GM18861 (cell line): ENCODE data around the gene ZNF578.
"Not testable (repeated sequence)": the region's sequence is repeated elsewhere in the genome, so short reads cannot be mapped to it uniquely, and the experiment has no call there.

ENCODE experiments used
- ATAC-seq: cut with Tn5 transposase; IDR thresholded peaks from one replicate; pipeline ENCODE4 v1.9.1; 2021; ENCODE audit not compliant: unreplicated experiment

Gene ZNF578

DNA sequence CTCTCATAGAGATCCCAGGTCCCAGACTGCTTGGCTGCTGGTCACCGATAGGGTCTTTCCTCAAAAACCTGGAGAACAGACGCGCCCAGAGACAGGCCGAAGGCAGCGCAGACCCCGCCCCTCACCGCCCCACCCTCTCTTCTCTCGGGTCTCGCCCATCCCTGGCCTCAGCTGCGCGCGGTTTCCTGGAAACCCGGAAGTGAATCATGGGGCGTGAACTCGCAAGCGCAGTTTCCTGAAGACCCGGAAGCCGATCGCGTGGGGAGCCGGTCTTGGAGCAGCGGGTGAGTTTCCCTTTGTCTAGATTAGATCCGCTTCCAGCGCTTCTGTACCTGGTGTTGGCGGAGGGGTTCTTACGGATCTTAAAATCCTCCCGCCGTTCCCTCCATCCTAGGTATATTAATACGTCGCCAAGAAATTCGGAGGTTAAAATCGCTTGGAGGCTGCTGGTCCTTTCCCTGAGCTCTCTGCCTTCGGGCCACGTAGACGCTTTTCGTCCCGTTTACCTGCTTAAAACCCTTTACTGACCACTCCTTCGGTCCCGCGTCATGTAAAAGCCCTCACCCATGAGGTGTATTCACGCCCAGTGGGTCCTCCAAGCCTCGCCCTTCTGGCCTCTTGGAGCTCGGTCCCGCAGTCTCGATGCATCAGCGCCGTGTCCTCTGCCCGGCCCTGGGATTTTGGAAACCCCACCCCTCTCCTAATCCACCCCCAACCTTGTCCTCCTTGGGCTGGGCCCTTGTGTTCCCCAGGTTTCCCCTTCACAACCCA is at the start of gene ZNF578:
Gene ZNF578 (plus strand): TSS at position 230 of the 771 bp plus-strand sequence. CDS start 48,293 bp downstream, outside the sequence.
- ATAC-seq: no peak

DNA sequence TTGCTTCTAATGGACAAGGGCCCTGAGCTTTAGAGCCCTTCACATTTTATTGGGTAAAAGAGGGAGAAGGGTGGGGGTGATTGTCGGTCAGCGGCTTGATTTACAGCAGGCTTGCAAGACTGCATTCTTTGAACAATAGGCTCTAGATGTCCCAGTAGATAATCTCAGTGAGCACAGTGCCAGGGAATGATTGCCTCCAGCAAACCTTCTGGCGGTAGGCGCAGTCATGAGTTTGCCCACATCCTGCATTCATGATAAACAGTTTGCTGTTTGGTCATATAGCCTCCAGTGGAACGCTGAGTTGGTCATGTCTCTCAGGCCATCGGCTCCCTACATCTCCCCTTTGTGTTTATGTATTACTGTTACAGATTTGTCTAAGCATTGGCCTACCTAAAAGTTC is 43.1 kb upstream of the ZNF578 start:
- no peak for ATAC-seq

DNA sequence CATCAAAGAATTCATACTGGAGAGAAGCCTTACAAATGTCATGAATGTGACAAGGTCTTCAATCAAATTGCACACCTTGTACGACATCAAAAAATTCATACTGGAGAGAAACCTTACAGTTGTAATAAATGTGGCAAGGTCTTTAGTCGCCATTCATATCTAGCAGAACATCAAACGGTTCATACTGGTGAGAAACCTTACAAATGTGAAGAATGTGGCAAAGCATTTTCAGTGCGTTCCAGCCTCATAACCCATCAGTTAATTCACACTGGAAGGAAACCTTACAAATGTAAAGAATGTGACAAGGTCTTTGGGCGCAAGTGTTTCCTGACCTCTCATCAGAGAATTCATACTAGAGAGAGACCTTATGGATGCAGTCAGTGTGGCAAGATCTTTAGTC is 37.6 kb upstream of the ZNF578 start:
- ATAC-seq: no peak

DNA sequence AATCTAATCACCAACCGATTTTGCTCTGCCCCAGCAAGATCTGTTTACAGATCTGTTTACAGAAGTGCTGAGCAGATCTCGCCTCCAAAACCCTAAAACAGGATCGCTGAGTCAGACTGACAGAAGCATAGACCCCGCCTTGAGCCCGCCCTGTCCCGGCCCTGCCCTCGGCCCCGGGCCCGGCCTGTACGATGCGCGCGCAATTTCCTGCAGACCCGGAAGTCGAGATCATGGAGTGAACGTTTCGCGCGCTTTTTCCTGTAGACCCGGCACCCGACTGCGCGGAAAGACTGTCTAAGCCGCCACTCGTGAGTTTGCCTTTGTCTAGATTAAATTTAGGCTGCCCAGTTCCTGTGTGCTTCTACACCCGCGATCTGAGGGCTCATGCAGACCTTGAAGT is 24.4 kb upstream of the ZNF578 start, which contains the start of gene ZNF534:
Gene ZNF534 (plus strand): TSS at position 212 of the 400 bp plus-strand sequence. CDS start 2,327 bp downstream, outside the sequence.
- no peak for ATAC-seq

DNA sequence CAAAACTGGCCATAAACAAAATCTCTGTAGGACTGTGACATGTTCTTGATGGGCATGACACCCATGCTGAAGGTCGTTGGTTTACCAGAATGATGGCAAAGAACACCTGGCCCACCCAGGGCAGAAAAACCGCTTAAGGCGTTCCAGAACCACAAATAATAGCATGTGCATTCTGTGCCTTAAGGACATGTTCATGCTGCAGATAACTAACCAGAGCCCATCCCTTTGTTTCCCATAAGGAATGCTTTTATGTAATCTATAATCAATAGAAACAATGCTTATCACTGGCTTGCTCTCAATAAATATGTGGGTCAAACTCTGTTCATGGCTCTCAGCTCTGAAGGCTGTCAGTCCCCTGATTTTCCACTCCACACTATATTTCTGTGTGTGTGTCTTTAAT is 11.2 kb upstream of the ZNF578 start:
- ATAC-seq: no peak

DNA sequence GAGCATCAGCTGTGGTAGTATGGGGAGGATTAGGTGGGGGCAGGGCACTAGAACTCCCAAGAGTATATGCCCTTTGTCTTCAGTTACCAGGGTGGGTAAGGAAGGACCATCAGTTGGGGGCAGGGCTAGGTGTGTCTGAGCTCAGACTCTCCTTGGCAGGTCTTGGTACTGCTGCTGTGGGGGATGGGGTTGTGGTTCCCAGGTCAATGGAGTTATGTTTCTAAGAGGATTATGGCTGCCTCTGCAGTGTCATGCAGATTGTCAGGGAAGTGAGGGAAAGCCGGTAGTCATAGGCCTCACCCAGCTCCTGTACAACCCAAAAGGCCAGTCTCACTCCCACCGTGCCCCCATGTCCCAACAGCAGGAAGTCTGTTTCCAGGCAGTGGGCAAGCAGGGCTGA is 8.8 kb upstream of the ZNF578 start:
- ATAC-seq: no peak

DNA sequence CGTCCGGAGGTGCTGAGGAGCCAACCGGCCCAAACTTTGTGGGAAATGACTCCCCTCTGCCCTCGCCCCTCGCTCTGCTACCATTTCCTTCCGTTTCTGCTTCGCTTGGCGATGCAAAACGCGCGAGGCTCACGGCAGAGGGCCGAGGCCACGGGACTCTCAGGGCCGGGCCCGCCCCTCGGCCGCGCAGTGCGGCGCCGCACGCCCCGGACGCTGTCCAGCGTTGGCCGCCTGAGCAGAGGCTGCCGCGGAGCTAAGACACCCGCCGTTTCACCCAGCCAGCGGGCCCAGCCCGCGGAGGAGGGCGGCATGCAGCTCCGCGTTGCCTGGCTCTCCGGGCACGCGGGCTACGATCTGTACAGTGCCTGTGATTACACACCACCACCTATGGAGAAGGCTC is 2.1 kb upstream of the ZNF578 start:
- ATAC-seq: no peak

DNA sequence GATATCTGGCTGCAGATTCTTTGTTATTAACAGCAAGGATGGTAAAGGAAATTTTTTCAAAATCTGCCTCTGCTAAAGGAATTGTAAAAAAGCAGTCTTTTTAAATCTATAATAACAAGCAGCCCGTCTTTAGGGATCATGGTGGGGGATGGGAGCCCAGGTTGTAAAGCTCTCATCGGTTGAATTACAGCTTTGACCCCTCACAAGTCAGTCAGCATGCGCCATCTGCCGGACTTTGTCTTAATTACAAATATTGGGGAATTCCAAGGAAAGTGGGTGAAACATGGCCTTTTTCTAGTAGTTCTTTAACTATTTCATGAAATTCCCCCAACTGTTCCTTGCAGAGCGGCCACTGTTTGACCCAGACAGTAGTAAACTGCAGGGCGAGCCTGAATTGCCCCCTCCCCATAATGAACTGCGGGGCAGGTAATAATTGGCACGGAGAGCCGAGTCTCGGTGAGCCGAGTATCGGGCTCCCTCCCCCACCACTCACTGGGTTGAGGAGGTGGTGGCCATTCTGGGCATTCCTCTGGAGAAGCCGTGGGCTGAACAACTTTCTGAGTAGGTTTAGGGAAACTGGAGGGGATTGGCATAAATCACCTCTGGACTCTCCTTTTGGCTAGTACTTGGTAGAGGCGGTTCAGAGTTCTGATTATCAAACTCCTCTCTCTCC is 11.6 kb downstream of the ZNF578 start:
- no peak for ATAC-seq

DNA sequence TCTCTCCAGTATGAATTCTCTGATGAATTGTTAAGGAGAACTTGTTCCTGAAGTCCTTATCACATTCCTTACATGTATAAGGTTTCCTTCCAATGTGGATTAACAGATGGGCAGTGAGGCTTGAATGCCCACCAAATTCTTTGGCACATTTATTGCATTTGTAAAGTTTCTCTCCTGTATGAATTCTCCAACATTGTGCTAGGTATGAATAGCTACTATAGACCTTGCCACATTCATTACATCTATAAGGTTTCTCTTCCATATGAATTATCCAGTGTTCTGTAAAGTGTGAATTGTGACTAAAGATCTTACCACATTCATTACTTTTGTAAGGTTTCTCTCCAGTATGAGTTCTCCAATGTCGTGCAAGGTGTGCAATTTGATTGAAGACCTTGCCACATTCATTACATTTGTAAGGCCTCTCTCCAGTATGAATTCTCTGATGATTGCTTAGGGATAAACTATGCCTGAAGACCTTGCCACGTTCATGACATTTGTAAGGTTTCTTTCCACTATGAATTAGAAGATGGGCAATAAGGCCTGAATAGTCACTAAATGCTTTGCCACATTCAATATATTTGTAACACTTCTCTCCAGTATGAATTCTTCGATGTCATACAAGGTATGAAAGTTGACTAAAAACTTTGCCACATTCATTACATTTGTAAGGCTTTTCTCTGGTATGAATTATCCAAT is 20.4 kb downstream of the ZNF578 start:
- no peak for ATAC-seq

DNA sequence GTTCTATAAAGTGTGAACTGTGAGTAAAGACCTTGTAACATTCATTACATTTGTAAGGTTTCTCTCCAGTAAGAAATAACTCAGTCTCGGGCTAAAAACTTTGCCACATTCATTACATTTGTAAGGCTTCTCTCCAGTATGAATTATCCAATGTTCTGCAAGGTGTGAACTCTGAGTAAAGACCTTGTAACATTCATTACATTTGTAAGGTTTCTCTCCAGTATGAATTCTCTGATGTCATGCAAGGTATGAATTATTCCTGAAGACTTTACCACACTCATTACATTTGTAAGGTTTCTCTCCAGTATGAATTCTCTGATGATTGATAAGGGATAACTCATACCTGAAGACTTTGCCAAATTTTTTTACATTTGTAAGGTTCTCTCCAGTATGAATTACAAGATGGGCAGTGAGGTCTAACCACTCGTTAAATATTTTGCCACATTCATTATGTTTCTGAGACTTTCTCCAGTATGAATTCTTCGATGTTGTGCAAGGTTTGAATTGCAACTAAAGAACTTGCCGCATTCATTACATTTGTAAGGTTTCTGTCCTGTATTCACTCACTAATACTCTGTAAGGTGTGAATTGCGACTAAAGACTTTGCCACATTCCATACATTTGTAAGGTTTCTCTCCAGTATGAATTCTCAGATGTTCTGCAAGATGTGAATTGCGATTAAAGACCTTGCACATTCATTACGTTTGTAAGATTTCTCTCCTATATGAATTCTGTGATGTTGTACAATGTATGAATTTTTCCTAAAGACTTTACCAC is 21.2 kb downstream of the ZNF578 start:
- ATAC-seq: no peak

DNA sequence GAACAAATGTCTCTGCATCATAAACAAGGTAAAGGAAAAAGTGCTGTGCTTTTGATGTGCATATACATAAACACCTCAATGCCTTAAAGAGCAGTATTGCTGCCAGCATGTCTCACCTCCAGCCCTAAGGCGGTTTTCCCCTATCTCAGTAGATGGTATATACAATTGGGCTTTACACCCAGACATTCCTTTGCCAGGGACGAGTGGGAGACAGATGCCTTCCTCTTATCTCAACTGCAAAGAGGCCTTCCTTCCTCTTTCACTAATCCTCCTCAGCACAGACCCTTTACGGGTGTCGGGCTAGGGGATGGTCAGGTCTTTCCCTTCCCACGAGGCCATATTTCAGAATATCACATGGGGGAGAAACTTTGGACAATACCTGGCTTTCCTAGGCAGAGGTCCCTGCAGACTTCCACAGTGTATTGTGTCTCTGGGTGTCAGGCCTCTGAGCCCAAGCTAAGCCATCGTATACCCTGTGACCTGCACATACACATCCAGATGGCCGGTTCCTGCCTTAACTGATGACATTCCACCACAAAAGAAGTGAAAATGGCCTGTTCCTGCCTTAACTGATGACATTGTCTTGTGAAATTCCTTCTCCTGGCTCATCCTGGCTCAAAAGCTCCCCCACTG is 30.9 kb downstream of the ZNF578 start:
- ATAC-seq: not testable (repeated sequence)

DNA sequence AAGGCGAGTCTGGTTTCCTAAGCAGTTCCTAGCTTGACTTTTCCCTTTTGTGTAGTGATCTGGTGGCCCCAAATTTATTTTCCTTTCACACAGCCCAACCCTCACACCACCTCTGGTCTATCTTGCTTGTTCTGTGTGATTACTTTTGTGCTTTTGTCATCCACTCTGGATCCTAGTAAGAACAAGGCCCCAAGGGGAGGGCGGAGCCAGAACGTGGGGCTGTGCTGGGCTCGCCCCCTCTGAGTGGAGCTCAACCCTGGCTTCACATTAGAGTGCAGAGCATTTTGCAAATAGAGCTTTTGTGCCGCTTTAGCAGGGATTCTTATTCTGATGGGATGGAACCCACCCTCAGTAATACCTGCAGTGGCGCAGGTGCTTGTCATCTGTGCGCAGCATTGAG is 31.7 kb downstream of the ZNF578 start:
- ATAC-seq: not testable (repeated sequence)

DNA sequence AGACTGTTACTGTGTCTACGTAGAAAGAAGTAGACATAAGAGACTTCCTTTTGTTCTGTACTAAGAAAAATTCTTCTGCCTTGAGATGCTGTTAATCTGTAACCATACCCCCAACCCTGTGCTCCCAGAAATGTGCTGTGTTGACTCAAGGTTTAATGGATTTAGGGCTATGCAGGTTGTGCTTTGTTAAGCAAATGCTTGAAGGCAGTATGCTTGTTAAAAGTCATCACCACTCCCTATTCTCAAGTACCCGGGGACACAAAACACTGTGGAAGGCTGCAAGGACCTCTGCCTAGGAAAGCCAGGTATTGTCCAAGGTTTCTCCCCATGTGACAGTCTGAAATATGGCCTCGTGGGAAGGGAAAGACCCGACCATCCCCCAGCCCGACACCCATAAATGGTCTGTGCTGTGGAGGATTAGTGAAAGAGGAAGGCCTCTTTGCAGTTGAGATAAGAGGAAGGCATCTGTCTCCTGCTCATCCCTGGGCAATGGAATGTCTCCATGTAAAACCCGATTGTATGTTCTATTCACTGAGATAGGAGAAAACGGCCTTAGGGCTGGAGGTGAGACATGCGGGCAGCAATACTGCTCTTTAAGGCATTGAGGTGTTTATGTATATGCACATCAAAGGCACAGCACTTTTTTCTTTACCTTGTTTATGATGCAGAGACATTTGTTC is 32.3 kb downstream of the ZNF578 start:
- not testable (repeated sequence) for ATAC-seq

DNA sequence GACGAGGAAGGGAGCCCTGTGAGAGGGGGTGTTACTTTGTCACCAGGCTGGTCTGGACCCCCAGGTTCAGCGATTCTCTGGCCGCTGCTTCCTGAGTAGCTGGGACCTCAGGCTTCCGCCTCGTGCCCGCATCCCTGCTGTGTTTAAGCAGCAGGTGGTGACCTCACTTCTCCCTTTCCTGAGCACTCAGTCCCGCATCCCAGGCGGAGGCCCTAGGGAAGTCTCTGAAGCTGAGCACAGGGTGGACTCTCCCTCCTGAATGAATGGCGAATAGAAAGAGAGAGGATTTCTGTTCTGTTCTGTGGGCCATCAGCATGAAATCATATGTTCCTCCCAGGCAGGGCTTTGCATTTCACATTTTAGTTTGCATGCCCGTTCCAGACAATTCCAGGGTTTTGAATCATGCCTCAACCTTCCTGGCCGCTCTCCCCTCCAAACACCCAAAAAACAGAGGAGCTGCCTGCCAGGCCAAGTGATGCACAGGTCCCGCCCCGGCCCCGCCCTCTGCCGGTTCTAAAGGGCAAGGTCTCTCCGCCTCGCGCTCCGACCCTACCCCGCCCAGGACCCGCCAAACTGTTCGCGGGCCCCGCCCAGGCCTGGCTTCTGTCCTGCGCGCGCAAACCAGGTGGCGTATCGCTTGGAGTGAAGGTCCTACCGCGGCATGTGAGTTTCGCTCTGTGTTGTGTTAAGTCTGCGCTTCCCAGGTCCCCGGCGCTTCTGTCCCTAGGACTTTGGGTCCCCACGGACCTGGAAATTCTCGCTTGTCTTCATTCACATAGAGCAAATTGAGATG is 39.0 kb downstream of the ZNF578 start:
- ATAC-seq: no peak

DNA sequence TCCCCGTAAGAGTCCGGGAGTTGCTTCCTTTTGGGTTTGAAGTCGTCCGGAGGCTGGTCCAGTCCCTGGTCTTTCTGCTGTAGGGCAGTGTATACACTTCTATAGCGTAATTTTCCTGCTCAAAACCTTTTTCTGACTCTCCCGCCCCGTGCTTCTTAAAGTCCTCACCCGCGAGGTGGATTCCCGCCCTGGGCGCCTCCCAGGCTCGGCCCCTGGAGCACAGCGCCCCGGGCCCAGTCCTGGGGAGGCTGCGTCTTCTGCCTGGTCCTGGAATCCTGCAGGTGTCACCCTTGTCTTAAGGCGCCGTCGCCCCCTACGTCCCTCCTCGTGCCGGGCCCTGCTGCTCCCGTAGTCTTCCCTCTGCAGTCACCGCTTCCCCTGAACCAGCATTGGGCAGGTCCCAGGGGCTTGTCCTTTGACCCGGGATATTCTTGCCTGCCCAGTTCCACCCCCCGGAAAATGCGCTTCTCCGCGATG is 39.7 kb downstream of the ZNF578 start:
- ATAC-seq: no peak

DNA sequence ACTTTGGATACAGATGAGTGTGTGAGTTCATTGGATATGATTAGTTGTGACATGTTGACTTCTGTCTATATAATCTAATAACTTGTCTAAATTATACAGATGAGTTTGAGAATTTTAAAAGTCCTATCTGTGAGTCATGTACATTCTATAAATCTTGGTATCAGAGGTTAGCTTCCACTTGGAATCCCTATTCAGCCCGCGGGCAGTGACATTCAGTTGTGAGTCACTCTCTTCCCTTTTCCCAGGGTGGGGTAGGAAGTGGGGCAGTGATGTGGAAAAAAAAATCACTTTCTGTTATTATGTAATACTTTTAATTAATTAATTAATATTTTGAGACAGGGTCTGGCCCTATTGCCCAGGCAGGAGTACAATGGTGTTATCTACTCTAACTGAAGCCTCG is 41.2 kb downstream of the ZNF578 start:
- no peak for ATAC-seq

DNA sequence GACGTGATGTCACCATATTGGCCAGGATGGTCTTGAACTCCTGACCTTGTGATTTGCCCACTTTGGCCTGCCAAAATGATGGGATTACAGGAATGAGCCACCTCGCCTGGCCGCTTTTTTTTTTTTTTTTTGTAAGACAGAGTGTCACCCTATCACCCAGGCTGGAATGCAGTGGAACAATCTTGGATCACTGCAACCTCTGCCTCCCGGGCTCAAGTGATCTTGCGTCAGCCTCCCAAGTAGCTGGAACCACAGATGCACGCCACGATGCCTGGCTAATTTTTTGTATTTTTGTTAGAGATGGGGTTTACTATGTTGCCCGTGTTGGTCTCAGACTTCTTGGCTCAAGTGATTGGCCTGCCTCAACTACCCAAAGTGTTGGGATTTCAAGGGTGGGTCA is 45.2 kb downstream of the ZNF578 start:
- ATAC-seq: no peak

DNA sequence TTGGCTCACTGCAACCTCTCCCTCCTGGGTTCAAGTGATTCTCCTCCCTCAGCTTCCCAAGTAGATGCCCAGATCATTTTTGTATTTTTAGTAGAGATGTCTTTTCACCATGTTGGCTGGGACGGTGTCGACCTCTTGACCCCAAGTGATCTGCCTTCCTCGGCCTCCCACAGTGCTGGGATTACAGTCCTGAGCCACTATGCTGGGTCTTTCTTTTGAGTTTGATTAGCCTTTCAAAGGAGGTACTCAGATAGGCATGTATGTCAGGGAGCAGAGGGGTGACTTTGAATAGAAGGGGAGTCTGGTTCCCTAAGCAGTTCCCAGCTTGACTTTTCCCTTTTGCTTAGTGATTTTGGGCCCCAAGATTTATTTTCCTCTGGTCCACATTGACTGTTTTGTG is 47.1 kb downstream of the ZNF578 start:
- ATAC-seq: not testable (repeated sequence)

DNA sequence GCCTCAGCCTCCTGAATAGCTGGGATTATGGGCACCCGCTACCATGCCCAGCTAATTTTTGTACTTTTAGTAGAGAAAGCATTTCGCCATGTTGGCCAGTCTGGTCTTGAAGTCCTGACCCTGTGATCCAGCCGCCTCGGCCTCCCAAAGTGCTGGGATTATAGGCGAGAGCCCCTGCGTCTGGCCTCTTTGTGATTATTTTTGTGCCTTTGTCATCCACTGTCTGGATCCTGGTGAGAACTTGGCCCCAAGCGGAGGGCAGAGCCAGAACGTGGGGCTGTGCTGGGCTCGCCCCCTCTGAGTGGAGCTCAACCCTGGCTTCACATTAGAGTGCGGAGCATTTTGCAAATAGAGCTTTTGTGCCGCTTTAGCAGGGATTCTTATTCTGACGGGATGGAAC is 47.6 kb downstream of the ZNF578 start:
- ATAC-seq: not testable (repeated sequence)
